Activated CD8-positive, alpha-beta T cell treated with anti-CD3 and anti-CD28 coated beads for 36 hours (primary cell): ENCODE measurements around the gene SBF2. TPM values are rescaled to one million over a fixed set of nuclear protein-coding genes. Genes with fewer than 3 reads are reported as not detected.

Experiments
- ATAC-seq: fragments of 200-7000 bp; cut with Tn5 transposase; one replicate; pipeline ENCODE4 v1.10.0; 2021; ENCODE audit warnings: mild to moderate bottlenecking, moderate library complexity
- CTCF ChIA-PET: fragments of 350-600 bp; sonication (Branson Sonifier 250); formaldehyde crosslinking; loops from one replicate; lab custom pipeline; 2021; ENCODE audit warnings: antibody characterized with exemption; lab: Charles Lee
- POLR2A ChIA-PET: fragments of 350-600 bp; sonication (Branson Sonifier 250); formaldehyde crosslinking; loops from one replicate; lab custom pipeline; 2021; ENCODE audit warnings: antibody characterized with exemption; lab: Charles Lee
- DNase-seq: peaks from one replicate; pipeline ENCODE4 v3.0.0-alpha.2; 2020
- H3K27ac Mint-ChIP-seq: one replicate; pipeline ENCODE4 v1.8.0; 2021; ENCODE audit warnings: mild to moderate bottlenecking, mixed read lengths
- H3K27me3 Mint-ChIP-seq: one replicate; pipeline ENCODE4 v1.8.0; 2021; ENCODE audit warnings: mixed read lengths
- H3K36me3 Mint-ChIP-seq: one replicate; pipeline ENCODE4 v1.8.0; 2021; ENCODE audit warnings: low read depth, mixed read lengths
- H3K4me1 Mint-ChIP-seq: one replicate; pipeline ENCODE4 v1.8.0; 2021; ENCODE audit warnings: low read depth, mixed read lengths
- H3K4me3 Mint-ChIP-seq: one replicate; pipeline ENCODE4 v1.8.0; 2021; ENCODE audit warnings: mild to moderate bottlenecking, moderate library complexity, mixed read lengths
- H3K9me3 Mint-ChIP-seq: one replicate; pipeline ENCODE4 v1.8.0; 2021; ENCODE audit warnings: mixed read lengths
- CTCF ChIP-seq: fragments of 200-600 bp; IDR thresholded peaks from one replicate; pipeline ENCODE4 v1.8.0; 2022; ENCODE audit warnings: antibody characterized with exemption, mild to moderate bottlenecking
- intact Hi-C: fragments of 100-400 bp; cut with micrococcal nuclease; formaldehyde crosslinking; loops from one replicate; pipeline ENCODE4 v1.10.0; 2022
- total RNA-seq, 2 experiments: library from RNA; stranded (reverse); gene quantifications; one replicate each; pipeline ENCODE4 v1.2.3, GENCODE V29; 2021

SBF2 gene
- total RNA-seq, 2 experiments from 2014 or later, result 10.0 to 11.0 TPM

DNA sequence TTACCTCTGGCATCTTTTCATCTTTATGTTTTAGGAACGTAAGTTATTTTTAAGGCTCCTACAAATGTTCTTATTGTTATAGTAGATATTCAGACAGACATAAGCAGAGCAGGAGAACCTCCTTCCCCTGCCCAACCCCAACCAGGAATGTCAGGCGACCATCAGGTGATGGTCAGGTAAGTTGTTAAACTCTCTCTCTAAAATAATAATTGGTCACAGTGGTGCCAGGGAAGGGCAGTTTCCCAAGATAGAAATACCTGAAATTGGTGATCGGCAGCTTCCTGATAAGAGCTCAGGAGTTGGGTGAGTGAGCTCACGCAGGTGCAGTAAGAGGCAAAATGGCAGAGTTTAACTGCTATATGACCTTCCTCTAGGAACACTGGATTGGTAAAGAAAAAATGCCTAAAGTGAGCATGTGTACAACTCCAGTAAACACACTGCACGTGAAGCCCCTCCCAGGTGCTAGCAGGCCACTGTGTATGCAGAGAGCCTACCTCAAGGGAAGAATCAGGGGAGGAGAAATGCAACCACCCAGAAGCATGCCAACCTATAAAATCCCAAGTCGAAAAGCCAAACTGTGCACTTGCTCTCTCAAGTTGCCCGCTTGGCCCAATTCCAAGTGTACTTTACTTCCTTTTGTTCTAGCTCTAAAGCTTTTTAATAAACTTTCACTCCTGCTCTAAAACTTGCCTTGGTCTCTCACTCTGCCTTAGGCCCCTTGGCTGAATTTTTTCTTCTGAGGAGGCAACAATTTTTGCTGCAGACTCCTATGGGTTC is 273.9 kb downstream of the SBF2 start:
- H3K36me3 Mint-ChIP-seq, result peaks cover 3% of the 10 kb centered on the region

GRCh38 chr11:10017911-10018310 is 276.1 kb downstream of the SBF2 start:
- ChIA-PET POLR2A (interaction anchor here (1.1 kb wide), 1 partner anchor 195 kb away, joined by 3 read pairs; no protein-coding TSS in a partner anchor), CTCF (interaction anchor here (0.5 kb wide), 1 partner anchor 190 kb away, joined by 3 read pairs; no protein-coding TSS in a partner anchor)
- no peak overlapping the region for H3K27ac Mint-ChIP-seq
- intact Hi-C loops, result no loop called here
- no peaks in the 10 kb centered on the region for H3K27me3 Mint-ChIP-seq
- no peak overlapping the region for H3K4me3 Mint-ChIP-seq
- peaks cover 9% of the 10 kb centered on the region for H3K36me3 Mint-ChIP-seq
- peaks cover 4% of the 10 kb centered on the region for H3K9me3 Mint-ChIP-seq
- ATAC-seq (no peak), DNase-seq (no peak)
- no peak for TF ChIP-seq CTCF
- H3K4me1 Mint-ChIP-seq, result peaks cover 12% of the 10 kb centered on the region

More for the DNA sequence above, 273.9 kb downstream of the SBF2 start:
- intact Hi-C loops, result no loop called here
- ATAC-seq (no peak), DNase-seq (no peak)
- Mint-ChIP-seq H3K4me1 (peaks cover 12% of the 10 kb centered on the region), H3K27me3 (no peaks in the 10 kb centered on the region), H3K4me3 (no peak overlapping the region), H3K9me3 (no peaks in the 10 kb centered on the region), H3K27ac (no peak overlapping the region)
- no peak for TF ChIP-seq CTCF
- ChIA-PET CTCF (interaction anchor here (1.8 kb wide), 1 partner anchor 47 kb away, joined by 4 read pairs; no protein-coding TSS in a partner anchor), POLR2A (no interaction called here)

- H3K27me3 Mint-ChIP-seq, result no peaks in the 10 kb centered on the region
- no peak for ATAC-seq
- H3K4me1 Mint-ChIP-seq, result peaks cover 12% of the 10 kb centered on the region
- no peak overlapping the region for H3K27ac Mint-ChIP-seq
- H3K9me3 Mint-ChIP-seq, result peaks cover 7% of the 10 kb centered on the region
- intact Hi-C loops, result no loop called here
- H3K36me3 Mint-ChIP-seq, result peaks cover 11% of the 10 kb centered on the region
- ChIA-PET CTCF (no interaction called here), POLR2A (interaction anchor here (1.1 kb wide), 1 partner anchor 196 kb away, joined by 3 read pairs; no protein-coding TSS in a partner anchor)
- no peak for TF ChIP-seq CTCF
- no peak for DNase-seq
- no peak overlapping the region for H3K4me3 Mint-ChIP-seq
These were observed 277.0 kb downstream of the SBF2 start for GRCh38 chr11:10017050-10017449.

DNA sequence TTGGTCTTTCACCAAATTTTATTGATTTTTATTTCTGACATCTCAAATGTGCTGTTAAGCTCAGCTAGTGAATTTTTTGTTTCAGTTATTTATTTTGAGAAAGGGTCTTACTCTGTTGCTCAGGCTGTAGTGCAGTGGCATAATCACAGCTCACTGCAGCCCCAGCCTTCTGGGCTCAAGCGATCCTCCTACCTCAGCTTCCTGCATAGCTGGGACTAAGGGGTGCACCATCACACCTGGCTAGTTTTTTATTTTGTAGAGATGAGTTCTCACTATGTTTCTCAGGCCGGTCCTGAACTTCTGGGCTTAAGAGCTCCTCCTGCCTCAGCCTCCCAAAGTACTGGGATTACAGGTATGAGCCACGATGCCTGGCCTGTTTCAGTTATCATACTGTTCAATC is 282.0 kb downstream of the SBF2 start:
- intact Hi-C loops, result no loop called here
- peaks cover 23% of the 10 kb centered on the region for H3K9me3 Mint-ChIP-seq
- no peak for TF ChIP-seq CTCF
- ATAC-seq (no peak), DNase-seq (no peak)
- no peak overlapping the region for H3K27ac Mint-ChIP-seq
- H3K4me1 Mint-ChIP-seq, result no peaks in the 10 kb centered on the region
- peaks cover 15% of the 10 kb centered on the region for H3K36me3 Mint-ChIP-seq
- ChIA-PET POLR2A (no interaction called here), CTCF (interaction anchor here (1.6 kb wide), 1 partner anchor 13 kb away, joined by 3 read pairs; no protein-coding TSS in a partner anchor)
- H3K27me3 Mint-ChIP-seq, result no peaks in the 10 kb centered on the region
- no peak overlapping the region for H3K4me3 Mint-ChIP-seq

- H3K27ac Mint-ChIP-seq, result no peak overlapping the region
- H3K27me3 Mint-ChIP-seq, result no peaks in the 10 kb centered on the region
- no peak for DNase-seq
- no peak overlapping the region for H3K4me3 Mint-ChIP-seq
- TF ChIP-seq CTCF, result no peak
- H3K9me3 Mint-ChIP-seq, result peaks cover 8% of the 10 kb centered on the region
- H3K4me1 Mint-ChIP-seq, result no peaks in the 10 kb centered on the region
- intact Hi-C loops, result no loop called here
- POLR2A ChIA-PET, result no interaction called here
- H3K36me3 Mint-ChIP-seq, result peaks cover 4% of the 10 kb centered on the region
- ATAC-seq, result no peak
- CTCF ChIA-PET, result no interaction called here
These were observed 288.0 kb downstream of the SBF2 start for GRCh38 chr11:10005955-10006525.
